ENCODE measurements around the gene ZFAND5.

DNA sequence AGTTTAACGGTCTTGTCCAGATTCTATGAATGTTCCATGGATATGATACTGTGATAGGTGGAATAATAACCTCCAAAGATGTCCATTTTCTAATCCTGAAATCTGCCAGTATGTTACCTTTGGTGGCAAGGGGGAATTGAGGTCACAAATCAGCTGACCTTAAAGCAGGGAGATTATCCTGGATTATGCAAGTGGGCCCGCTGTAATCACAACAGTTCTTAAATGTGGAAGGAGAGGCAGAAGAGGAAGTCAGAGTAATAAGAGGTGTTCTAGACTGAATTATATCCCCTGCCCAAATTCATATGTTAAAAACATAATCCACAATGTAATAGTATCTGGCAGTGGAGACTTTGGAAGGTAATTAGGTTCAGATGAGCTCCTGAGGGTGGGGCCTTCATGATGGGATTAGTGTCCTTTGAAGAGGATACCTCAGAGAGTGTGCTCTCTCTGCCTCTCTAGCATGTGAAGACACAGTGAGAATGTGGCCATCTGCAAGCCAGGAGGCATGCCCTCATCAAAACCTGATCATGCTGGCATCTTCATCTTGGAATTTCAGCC lies 47.6 kb upstream of the ZFAND5 start:
- no peak for TF ChIP-seq GATA2 (IDR thresholded peaks at IDR 0.05; ENCODE audit: low read depth, low read length)
- TF ChIP-seq GATA3 (IDR thresholded peaks at IDR 0.05; ENCODE audit: low read depth, low read length): no peak

All from SH-SY5Y (cell line).